Rectal smooth muscle tissue (tissue), 1 donor: ENCODE results near the gene KLF14.
"Not testable (repeated sequence)": the region's sequence is repeated elsewhere in the genome, so short reads cannot be mapped to it uniquely, and the experiment has no call there.

Experiments
- H3K27ac ChIP-seq: one replicate; pipeline ENCODE4 v1.7.0; 2013; ENCODE audit warnings: low read depth, low read length, inconsistent platforms
- H3K27me3 ChIP-seq: one replicate; pipeline ENCODE4 v1.7.0; 2013; ENCODE audit warnings: low read length; ENCODE audit not compliant: control insufficient read depth, insufficient read depth
- H3K36me3 ChIP-seq: one replicate; pipeline ENCODE4 v1.7.0; 2013; ENCODE audit warnings: low read length; ENCODE audit not compliant: control insufficient read depth, insufficient read depth
- H3K4me1 ChIP-seq: one replicate; pipeline ENCODE4 v1.7.0; 2013; ENCODE audit warnings: low read length; ENCODE audit not compliant: control insufficient read depth, insufficient read depth
- H3K4me3 ChIP-seq: one replicate; pipeline ENCODE4 v1.7.0; 2013; ENCODE audit warnings: low read length
- H3K9ac ChIP-seq: one replicate; pipeline ENCODE4 v1.7.0; 2013; ENCODE audit warnings: low read length

Gene KLF14

GRCh38 chr7:130733931-130734814, at the start of gene KLF14:
KLF14 (minus strand) TSS chr7:130734207; CDS start chr7:130734033, 174 bp downstream.
- Histone ChIP-seq H3K27me3 (peaks cover 8% of the 10 kb centered on the region), H3K27ac (no peak within 1 kb of the TSS), H3K4me1 (no peaks in the 10 kb centered on the region), H3K4me3 (peak within 1 kb of the TSS; percentile 51), H3K9ac (no peak within 1 kb of the TSS), H3K36me3 (no peaks in the 10 kb centered on the region)

GRCh38 chr7:130781346-130781745, 47.3 kb upstream of the KLF14 start:
- no peak overlapping the region for H3K4me3 ChIP-seq
- no peaks in the 10 kb centered on the region for H3K27me3 ChIP-seq
- H3K36me3 ChIP-seq: no peaks in the 10 kb centered on the region
- no peak overlapping the region for H3K27ac ChIP-seq
- H3K4me1 ChIP-seq: no peaks in the 10 kb centered on the region
- H3K9ac ChIP-seq: no peak overlapping the region

GRCh38 chr7:130777426-130777825, 43.4 kb upstream of the KLF14 start:
- H3K36me3 ChIP-seq: no peaks in the 10 kb centered on the region
- H3K4me3 ChIP-seq: no peak overlapping the region
- H3K9ac ChIP-seq: no peak overlapping the region
- H3K27me3 ChIP-seq: no peaks in the 10 kb centered on the region
- H3K27ac ChIP-seq: no peak overlapping the region
- no peaks in the 10 kb centered on the region for H3K4me1 ChIP-seq

GRCh38 chr7:130772456-130772855, 38.4 kb upstream of the KLF14 start:
- not testable (repeated sequence) for H3K27me3 ChIP-seq, H3K36me3 ChIP-seq, H3K27ac ChIP-seq, H3K4me3 ChIP-seq, H3K9ac ChIP-seq, H3K4me1 ChIP-seq

- no peaks in the 10 kb centered on the region for H3K4me1 ChIP-seq
- H3K9ac ChIP-seq: no peak overlapping the region
- no peaks in the 10 kb centered on the region for H3K27me3 ChIP-seq
- H3K36me3 ChIP-seq: no peaks in the 10 kb centered on the region
- H3K27ac ChIP-seq: no peak overlapping the region
- H3K4me3 ChIP-seq: no peak overlapping the region
Measured at GRCh38 chr7:130768854-130769253, 34.8 kb upstream of the KLF14 start.

- H3K27me3 ChIP-seq, H3K27ac ChIP-seq, H3K4me1 ChIP-seq, H3K9ac ChIP-seq, H3K36me3 ChIP-seq, H3K4me3 ChIP-seq: not testable (repeated sequence)
Measured at GRCh38 chr7:130764569-130764968, 30.6 kb upstream of the KLF14 start.

- Histone ChIP-seq H3K27me3 (no peaks in the 10 kb centered on the region), H3K4me1 (no peaks in the 10 kb centered on the region), H3K27ac (no peak overlapping the region), H3K9ac (no peak overlapping the region), H3K4me3 (no peak overlapping the region), H3K36me3 (no peaks in the 10 kb centered on the region)
Measured at GRCh38 chr7:130758429-130759056, 24.5 kb upstream of the KLF14 start.

- H3K9ac ChIP-seq: no peak overlapping the region
- H3K27ac ChIP-seq: no peak overlapping the region
- no peaks in the 10 kb centered on the region for H3K36me3 ChIP-seq
- H3K27me3 ChIP-seq: no peaks in the 10 kb centered on the region
- H3K4me3 ChIP-seq: no peak overlapping the region
- H3K4me1 ChIP-seq: no peaks in the 10 kb centered on the region
Measured at GRCh38 chr7:130756316-130756715, 22.3 kb upstream of the KLF14 start.

GRCh38 chr7:130752424-130752823, 18.4 kb upstream of the KLF14 start:
- Histone ChIP-seq H3K27ac (no peak overlapping the region), H3K27me3 (no peaks in the 10 kb centered on the region), H3K4me3 (no peak overlapping the region), H3K9ac (no peak overlapping the region), H3K36me3 (no peaks in the 10 kb centered on the region), H3K4me1 (no peaks in the 10 kb centered on the region)

- Histone ChIP-seq H3K4me1 (no peaks in the 10 kb centered on the region), H3K9ac (no peak overlapping the region), H3K4me3 (no peak overlapping the region), H3K36me3 (no peaks in the 10 kb centered on the region), H3K27me3 (no peaks in the 10 kb centered on the region), H3K27ac (no peak overlapping the region)
Measured at GRCh38 chr7:130750755-130751154, 16.7 kb upstream of the KLF14 start.

- no peaks in the 10 kb centered on the region for H3K4me1 ChIP-seq
Measured at GRCh38 chr7:130748531-130749389, 14.8 kb upstream of the KLF14 start.

GRCh38 chr7:130741331-130741995, 7.5 kb upstream of the KLF14 start:
- Histone ChIP-seq H3K4me3 (no peak overlapping the region), H3K27ac (no peak overlapping the region), H3K4me1 (no peaks in the 10 kb centered on the region), H3K27me3 (peaks cover 2% of the 10 kb centered on the region), H3K36me3 (no peaks in the 10 kb centered on the region), H3K9ac (no peak overlapping the region)

More at GRCh38 chr7:130748531-130749389, 14.8 kb upstream of the KLF14 start:
- Histone ChIP-seq H3K36me3 (no peaks in the 10 kb centered on the region), H3K4me3 (no peak overlapping the region), H3K27ac (no peak overlapping the region), H3K9ac (no peak overlapping the region), H3K27me3 (no peaks in the 10 kb centered on the region)
